Endodermal cell (in vitro differentiated cells): Measurements from ENCODE around the gene STX1A. TPM values are rescaled to one million over a fixed set of nuclear protein-coding genes. Genes with fewer than 3 reads are reported as not detected.
A peak's percentile ranks its signal among the peaks of the same experiment; 100 is the strongest.

ENCODE experiments used
- DNase-seq: peaks from one replicate; pipeline ENCODE4 v3.0.0-alpha.2; 2017
- H3K27ac ChIP-seq: 2 replicates; pipeline ENCODE4 v1.5.1; 2013; ENCODE audit warnings: mild to moderate bottlenecking, low read depth, low read length, moderate library complexity
- H3K27me3 ChIP-seq: 2 replicates; pipeline ENCODE4 v1.6.1; 2013; ENCODE audit warnings: mild to moderate bottlenecking, low read length, moderate library complexity; ENCODE audit not compliant: insufficient read depth, control insufficient read depth, poor library complexity, severe bottlenecking
- H3K36me3 ChIP-seq: 2 replicates; pipeline ENCODE4 v1.7.0; 2013; ENCODE audit warnings: mild to moderate bottlenecking, low read length, moderate library complexity; ENCODE audit not compliant: control insufficient read depth, insufficient read depth
- H3K4me1 ChIP-seq: one replicate; pipeline ENCODE4 v1.7.0; 2013; ENCODE audit warnings: low read length; ENCODE audit not compliant: control insufficient read depth, insufficient read depth
- H3K4me3 ChIP-seq: 2 replicates; pipeline ENCODE4 v1.5.1; 2013; ENCODE audit warnings: mild to moderate bottlenecking, low read length, moderate library complexity
- H3K9ac ChIP-seq: 2 replicates; pipeline ENCODE4 v1.6.1; 2013; ENCODE audit warnings: mild to moderate bottlenecking, low read length, moderate library complexity; ENCODE audit not compliant: poor library complexity, severe bottlenecking; ENCODE audit errors: extremely low read depth
- H3K9me3 ChIP-seq: 2 replicates; pipeline ENCODE4 v1.6.1; 2013; ENCODE audit warnings: mild to moderate bottlenecking, low read length, moderate library complexity; ENCODE audit not compliant: control insufficient read depth
- H3K27ac Mint-ChIP-seq: 2 replicates; pipeline ENCODE4 v1.8.0; 2020; ENCODE audit warnings: mixed read lengths
- H3K27me3 Mint-ChIP-seq: 2 replicates; pipeline ENCODE4 v1.8.0; 2021; ENCODE audit warnings: mild to moderate bottlenecking, mixed read lengths; ENCODE audit not compliant: insufficient read depth
- H3K36me3 Mint-ChIP-seq: 2 replicates; pipeline ENCODE4 v1.8.0; 2020; ENCODE audit warnings: low read depth, mixed read lengths
- H3K4me1 Mint-ChIP-seq: 2 replicates; pipeline ENCODE4 v1.8.0; 2020; ENCODE audit warnings: mixed read lengths
- H3K4me3 Mint-ChIP-seq: 2 replicates; pipeline ENCODE4 v1.8.0; 2020; ENCODE audit warnings: mild to moderate bottlenecking, moderate library complexity, mixed read lengths
- H3K9me3 Mint-ChIP-seq: 2 replicates; pipeline ENCODE4 v1.8.0; 2020; ENCODE audit warnings: mild to moderate bottlenecking, mixed read lengths
- CTCF ChIP-seq: fragments of 200-600 bp; sonication (generic); conservative IDR thresholded peaks from 2 replicates; pipeline ENCODE4 v1.5.0; 2021; ENCODE audit warnings: antibody characterized with exemption, mild to moderate bottlenecking
- WGBS, 2 experiments: methylation state at CpG; one replicate each; pipeline versions ENCODE4 v1.1.5 to v1.1.7; 2013; ENCODE audit warnings: missing lambda C conversion rate in 2 of 2, mixed read lengths in 1 of 2; ENCODE audit not compliant: insufficient coverage in 1 of 2, insufficient read length in 1 of 2; 5-methylcytosine and 5-hydroxymethylcytosine counted together
- total RNA-seq, 2 donors: library from RNA; stranded (reverse); fragmentation: NEBNext Ultra II Directional in 1 of 2; extraction: Animal tissue kit (Norgen Biotek cat#: 25700) in 1 of 2; gene quantifications; 2 replicates in 1 of 2; 3 replicates in 1 of 2; pipeline ENCODE4 v1.2.1, GENCODE V29; 2021

STX1A gene
- total RNA-seq, 2 donors from 2014 or later = 23.0 to 34.4 TPM

GRCh38 chr7:73719806-73720169 lies 319 bp upstream of the STX1A start:
- Histone ChIP-seq H3K4me3 (peak overlapping the region; percentile 40), H3K9ac (no peak overlapping the region), H3K27me3 (peaks cover 19% of the 10 kb centered on the region), H3K36me3 (no peaks in the 10 kb centered on the region), H3K4me1 (peaks cover 4% of the 10 kb centered on the region), H3K27ac (no peak overlapping the region), H3K9me3 (no peaks in the 10 kb centered on the region)
- WGBS, 2 experiments = 16 to 31% methylated on average over 6 to 16 of the region's 16 CpGs
- peaks cover 36% of the 10 kb centered on the region for H3K27me3 Mint-ChIP-seq
- H3K4me1 Mint-ChIP-seq = no peaks in the 10 kb centered on the region
- no peak overlapping the region for H3K27ac Mint-ChIP-seq
- no peak for DNase-seq
- no peak for TF ChIP-seq CTCF
- H3K4me3 Mint-ChIP-seq = peak overlapping the region; percentile 60
- H3K9me3 Mint-ChIP-seq = no peaks in the 10 kb centered on the region
- peaks cover 4% of the 10 kb centered on the region for H3K36me3 Mint-ChIP-seq

GRCh38 chr7:73718438-73718881 lies 1.0 kb downstream of the STX1A start:
- Histone ChIP-seq H3K36me3 (no peaks in the 10 kb centered on the region), H3K4me3 (peak overlapping the region; percentile 85), H3K27ac (no peak overlapping the region), H3K9ac (no peak overlapping the region), H3K27me3 (peaks cover 19% of the 10 kb centered on the region), H3K9me3 (no peaks in the 10 kb centered on the region), H3K4me1 (peaks cover 4% of the 10 kb centered on the region)
- 61% methylated on average over 3 to 9 of the region's 9 CpGs for WGBS, 2 experiments
- Mint-ChIP-seq H3K27ac (no peak overlapping the region), H3K9me3 (no peaks in the 10 kb centered on the region), H3K27me3 (peaks cover 36% of the 10 kb centered on the region), H3K4me1 (no peaks in the 10 kb centered on the region), H3K4me3 (peak overlapping the region; percentile 60), H3K36me3 (peaks cover 6% of the 10 kb centered on the region)
- TF ChIP-seq CTCF = no peak
- DNase-seq = no peak

GRCh38 chr7:73717991-73718405 lies 1.5 kb downstream of the STX1A start:
- H3K9ac ChIP-seq = no peak overlapping the region
- no peak overlapping the region for H3K4me3 ChIP-seq
- TF ChIP-seq CTCF = no peak
- H3K9me3 ChIP-seq = no peaks in the 10 kb centered on the region
- 88 to 92% methylated on average over 9 to 10 of the region's 10 CpGs for WGBS, 2 experiments
- H3K27ac ChIP-seq = no peak overlapping the region
- no peaks in the 10 kb centered on the region for H3K9me3 Mint-ChIP-seq
- DNase-seq = no peak
- H3K4me1 ChIP-seq = peaks cover 4% of the 10 kb centered on the region
- H3K27me3 ChIP-seq = peaks cover 19% of the 10 kb centered on the region
- peak overlapping the region; percentile 60 for H3K4me3 Mint-ChIP-seq
- H3K36me3 ChIP-seq = no peaks in the 10 kb centered on the region
- H3K4me1 Mint-ChIP-seq = no peaks in the 10 kb centered on the region
- peaks cover 36% of the 10 kb centered on the region for H3K27me3 Mint-ChIP-seq
- peaks cover 10% of the 10 kb centered on the region for H3K36me3 Mint-ChIP-seq
- no peak overlapping the region for H3K27ac Mint-ChIP-seq
